Cardiac muscle cell (in vitro differentiated cells and primary cell): ENCODE data around the gene PRKG1. TPM values are rescaled to one million over a fixed set of nuclear protein-coding genes. Genes with fewer than 3 reads are reported as not detected.
A peak's percentile ranks its signal among the peaks of the same experiment; 100 is the strongest.
"Not testable (repeated sequence)": the region's sequence is repeated elsewhere in the genome, so short reads cannot be mapped to it uniquely, and the experiment has no call there.

Experiments
- DNase-seq, 2 donors: peaks; one replicate each; pipeline versions ENCODE4 v3.0.0 to v3.0.0-alpha.2; 2010 to 2017; ENCODE audit warnings: low read depth in 1 of 2, low spot score in 1 of 2
- H3K27ac ChIP-seq: fragments of 200-600 bp; sonication (generic); 2 replicates; pipeline ENCODE4 v1.5.1; 2016
- H3K27me3 ChIP-seq: fragments of 200-600 bp; sonication (generic); 2 replicates; pipeline ENCODE4 v1.6.0; 2016; ENCODE audit warnings: control low read depth
- H3K36me3 ChIP-seq: fragments of 200-600 bp; sonication (generic); 2 replicates; pipeline ENCODE4 v1.5.1; 2016; ENCODE audit warnings: control low read depth
- H3K4me1 ChIP-seq: fragments of 200-600 bp; sonication (generic); 2 replicates; pipeline ENCODE4 v1.8.1; 2017; ENCODE audit warnings: low read depth, mild to moderate bottlenecking, mixed run types
- H3K4me3 ChIP-seq: fragments of 200-600 bp; sonication (generic); 2 replicates; pipeline ENCODE4 v1.5.1; 2016; ENCODE audit warnings: mild to moderate bottlenecking
- H3K9me3 ChIP-seq: fragments of 200-600 bp; sonication (generic); 2 replicates; pipeline ENCODE4 v1.5.1; 2017; ENCODE audit warnings: low read depth, mild to moderate bottlenecking, control low read depth
- CTCF ChIP-seq: IDR thresholded peaks from 2 replicates; pipeline ENCODE4 v1.5.1; 2012; ENCODE audit warnings: low read depth, mild to moderate bottlenecking, low read length
- polyA plus RNA-seq: library from polyadenylated mRNA; unstranded; fragments of >200 nt; fragmentation: Nextera tagmentation; extraction: Ambion mirVana; gene quantifications from 2 replicates; pipeline ENCODE4 v1.2.1, GENCODE V29; 2016
- total RNA-seq: library from RNA; depleted of rRNA; stranded (reverse); fragments of >200 nt; gene quantifications from 2 replicates; pipeline ENCODE4 v1.2.3, GENCODE V29; 2016

PRKG1 gene
- total and polyA plus RNA-seq, 2 experiments from 2014 or later, result 2.9 to 13.3 TPM

GRCh38 chr10:51574248-51575048 is 500.2 kb downstream of the PRKG1 start:
- TF ChIP-seq CTCF, result no peak
- peak in 1 of 2 donors; percentile 16 for DNase-seq
- Histone ChIP-seq H3K4me1 (no peaks in the 10 kb centered on the region), H3K27ac (no peak overlapping the region), H3K36me3 (no peaks in the 10 kb centered on the region), H3K9me3 (no peaks in the 10 kb centered on the region), H3K27me3 (no peaks in the 10 kb centered on the region), H3K4me3 (no peak overlapping the region)

- not testable (repeated sequence) for H3K27ac ChIP-seq, H3K4me1 ChIP-seq, H3K27me3 ChIP-seq, H3K4me3 ChIP-seq, H3K36me3 ChIP-seq, DNase-seq, H3K9me3 ChIP-seq
These were observed 506.9 kb downstream of the PRKG1 start for GRCh38 chr10:51581196-51581595.

DNA sequence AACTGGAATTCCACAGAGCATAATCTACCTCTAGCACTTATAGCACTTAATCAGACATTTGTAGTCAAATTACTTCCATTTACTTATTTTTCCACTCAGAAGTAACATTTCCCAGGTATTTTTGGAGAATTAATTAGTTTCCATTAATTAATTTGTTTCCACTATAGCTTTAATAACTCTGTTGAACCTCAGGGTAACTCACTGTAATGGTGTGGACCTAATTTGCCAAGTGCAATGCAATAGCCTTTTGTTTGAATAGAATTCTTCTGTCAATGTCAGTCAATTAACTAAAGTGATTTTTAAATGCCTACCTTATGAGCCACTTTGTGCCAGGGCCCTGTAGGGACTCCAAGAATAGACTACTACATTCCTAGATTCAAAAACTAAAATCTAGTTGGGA is 509.7 kb downstream of the PRKG1 start:
- DNase-seq, result no peak
- H3K36me3 ChIP-seq, result no peaks in the 10 kb centered on the region
- no peak for TF ChIP-seq CTCF
- no peak overlapping the region for H3K4me3 ChIP-seq
- no peaks in the 10 kb centered on the region for H3K27me3 ChIP-seq
- no peaks in the 10 kb centered on the region for H3K9me3 ChIP-seq
- no peak overlapping the region for H3K27ac ChIP-seq
- no peaks in the 10 kb centered on the region for H3K4me1 ChIP-seq

- no peaks in the 10 kb centered on the region for H3K9me3 ChIP-seq
- no peaks in the 10 kb centered on the region for H3K27me3 ChIP-seq
- H3K36me3 ChIP-seq, result no peaks in the 10 kb centered on the region
- no peak for DNase-seq
- H3K27ac ChIP-seq, result no peak overlapping the region
- no peak for TF ChIP-seq CTCF
- no peaks in the 10 kb centered on the region for H3K4me1 ChIP-seq
- no peak overlapping the region for H3K4me3 ChIP-seq
These were observed 511.5 kb downstream of the PRKG1 start for GRCh38 chr10:51585742-51586141.

- Histone ChIP-seq H3K36me3 (no peaks in the 10 kb centered on the region), H3K27me3 (no peaks in the 10 kb centered on the region), H3K4me1 (no peaks in the 10 kb centered on the region), H3K4me3 (no peak overlapping the region), H3K27ac (no peak overlapping the region), H3K9me3 (no peaks in the 10 kb centered on the region)
- no peak for DNase-seq
- no peak for TF ChIP-seq CTCF
These were observed 514.7 kb downstream of the PRKG1 start for GRCh38 chr10:51588984-51589383.

DNA sequence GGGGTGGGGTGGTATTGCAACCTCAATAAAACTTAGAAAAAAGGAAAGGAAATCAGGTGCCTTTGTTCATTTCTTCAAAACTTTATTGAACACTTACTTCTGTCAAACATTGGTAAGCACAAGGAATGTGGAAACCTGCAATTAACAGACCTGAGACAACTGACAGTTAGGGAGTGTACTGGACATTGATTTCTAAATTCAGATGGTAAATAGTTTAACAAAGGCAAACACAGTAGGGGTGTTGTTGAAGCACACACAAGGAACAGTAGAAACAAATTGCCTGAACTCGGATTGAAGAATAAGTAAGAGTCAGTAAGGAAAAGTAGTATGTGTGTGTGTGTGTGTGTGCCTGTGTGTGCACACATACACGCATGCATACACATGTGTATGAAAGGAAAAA is 516.5 kb downstream of the PRKG1 start:
- no peak for DNase-seq
- TF ChIP-seq CTCF, result no peak

More for the DNA sequence above, 516.5 kb downstream of the PRKG1 start:
- Histone ChIP-seq H3K4me1 (no peaks in the 10 kb centered on the region), H3K9me3 (no peaks in the 10 kb centered on the region), H3K4me3 (no peak overlapping the region), H3K27me3 (no peaks in the 10 kb centered on the region), H3K36me3 (no peaks in the 10 kb centered on the region), H3K27ac (no peak overlapping the region)
